ENCODE results near the gene OVCA2.
"Not testable (repeated sequence)": the region's sequence is repeated elsewhere in the genome, so short reads cannot be mapped to it uniquely, and the experiment has no call there.

OVCA2 gene

GRCh38 chr17:2013220-2013993, 28.4 kb upstream of the OVCA2 start:
- H3K27ac ChIP-seq; DNase-seq (ENCODE audit: low read depth, low spot score): not testable (repeated sequence)

DNA sequence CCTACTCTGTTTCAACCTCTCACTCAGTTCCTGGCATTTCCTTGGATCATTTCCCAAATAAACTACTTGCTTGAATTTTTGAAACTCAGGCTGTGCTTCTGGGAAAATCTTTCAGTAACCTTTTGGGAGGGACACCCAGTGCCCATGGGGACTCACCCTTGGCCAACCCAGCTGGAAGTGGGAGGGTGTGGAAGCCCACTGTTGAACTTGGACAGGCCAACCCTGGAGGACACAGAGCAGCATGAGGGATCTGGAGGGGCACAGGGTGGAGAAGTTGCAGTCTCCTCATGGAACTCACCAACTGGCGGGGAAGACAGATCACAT, 27.9 kb upstream of the OVCA2 start:
- DNase-seq (ENCODE audit: low read depth, low spot score), result no peak
- no peak overlapping the region for H3K27ac ChIP-seq

DNA sequence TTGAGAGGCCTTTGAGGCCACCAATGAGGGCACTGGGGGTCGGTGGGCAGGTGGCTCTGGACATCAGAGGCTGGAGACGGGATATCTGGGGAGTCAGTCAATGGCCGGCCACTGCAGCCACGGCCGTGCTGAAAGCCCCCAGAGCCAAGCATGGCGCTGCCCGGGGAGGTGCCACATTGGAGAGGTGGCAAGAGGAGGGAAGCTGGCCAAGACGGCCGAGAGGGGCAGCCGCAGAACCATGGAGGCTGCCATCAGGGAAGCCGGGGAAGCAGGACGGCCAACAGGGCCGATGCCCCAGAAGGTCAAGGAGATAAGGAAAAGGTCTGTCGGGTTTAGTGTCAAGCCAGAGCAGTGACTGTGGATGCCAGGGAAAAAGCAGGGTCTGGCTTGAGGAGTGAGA, 26.5 kb upstream of the OVCA2 start:
- DNase-seq (ENCODE audit: low read depth, low spot score), result no peak
- no peak overlapping the region for H3K27ac ChIP-seq

DNA sequence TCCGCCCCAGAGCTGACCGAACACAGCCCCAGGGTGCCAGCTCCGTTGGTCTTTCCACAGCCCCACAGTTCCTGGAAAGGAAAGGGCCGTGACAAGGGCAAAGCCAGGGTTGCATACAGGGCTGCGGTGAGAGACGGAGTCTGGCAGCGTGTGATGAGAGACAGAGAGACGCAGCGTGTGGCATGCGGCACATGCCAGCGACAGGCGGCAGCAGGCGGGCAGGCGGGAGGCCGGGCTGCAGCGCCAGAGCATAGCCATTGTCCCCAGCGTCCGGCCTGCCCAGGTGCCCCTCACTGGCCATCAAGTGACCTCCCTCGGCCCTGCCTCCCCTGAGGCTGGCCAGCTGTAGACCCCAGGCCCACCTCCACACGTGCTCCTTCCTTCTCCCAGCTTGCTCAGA, 25.3 kb upstream of the OVCA2 start:
- no peak overlapping the region for H3K27ac ChIP-seq
- no peak for DNase-seq (ENCODE audit: low read depth, low spot score)

DNA sequence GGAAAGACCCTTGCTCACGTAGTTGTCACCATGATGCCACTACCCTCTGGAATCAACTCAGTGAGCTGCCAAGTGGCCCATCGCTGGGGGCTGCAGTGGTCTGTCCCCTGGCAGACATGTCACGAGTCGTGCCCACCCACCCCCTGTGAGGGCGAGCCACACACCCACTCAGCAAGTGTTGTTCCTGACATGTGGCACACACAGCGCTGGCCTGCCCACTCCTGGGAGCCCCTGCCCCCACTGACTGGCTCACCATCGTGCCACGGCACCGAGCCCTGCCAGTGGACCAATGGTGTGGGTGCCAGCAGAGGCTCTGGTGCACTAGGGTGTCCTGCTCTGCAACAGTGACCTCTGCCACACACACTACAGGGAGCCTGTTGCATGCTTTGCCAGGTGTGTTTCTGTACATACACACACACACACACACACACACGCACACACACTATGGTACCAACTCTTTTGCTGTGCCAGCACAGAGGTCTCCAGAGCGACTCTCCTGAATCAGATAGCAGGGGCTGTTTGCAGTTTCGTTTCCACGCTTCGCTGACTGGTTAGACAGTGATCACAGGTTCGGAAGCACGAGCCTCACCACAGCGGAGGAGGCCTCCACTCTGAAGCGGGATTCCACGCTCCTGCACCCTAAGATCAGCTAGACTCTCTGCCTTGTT, 24.4 kb upstream of the OVCA2 start:
- DNase-seq (ENCODE audit: low read depth, low spot score), result no peak
- H3K27ac ChIP-seq, result no peak overlapping the region

GRCh38 chr17:2018716-2019510, 22.9 kb upstream of the OVCA2 start:
- no peak overlapping the region for H3K27ac ChIP-seq
- DNase-seq (ENCODE audit: low read depth, low spot score), result no peak

- no peak for DNase-seq (ENCODE audit: low read depth, low spot score)
- H3K27ac ChIP-seq, result no peak overlapping the region
These were observed 22.1 kb upstream of the OVCA2 start for GRCh38 chr17:2019723-2020122.

DNA sequence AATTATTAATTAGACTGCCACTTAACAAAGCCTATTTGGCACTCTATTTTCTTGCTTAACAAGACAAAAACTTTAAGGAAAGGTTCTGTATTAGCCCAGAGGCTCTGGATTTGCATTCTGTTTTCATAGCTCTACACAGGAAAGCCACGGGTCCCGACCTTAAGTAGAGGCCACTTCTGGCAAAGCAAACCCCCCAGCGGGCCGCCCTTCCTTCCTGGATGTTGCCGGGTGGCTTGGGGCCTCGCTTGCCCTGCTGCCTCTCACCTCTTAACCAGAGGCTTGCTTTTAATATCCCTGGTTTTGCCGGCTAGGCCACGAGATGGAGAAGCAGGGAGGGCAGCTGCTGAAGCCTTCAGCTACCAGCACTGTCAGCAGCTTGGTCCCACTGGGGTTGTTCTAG, 21.1 kb upstream of the OVCA2 start:
- no peak for DNase-seq (ENCODE audit: low read depth, low spot score)
- H3K27ac ChIP-seq, result no peak overlapping the region

GRCh38 chr17:2022647-2023240, 19.1 kb upstream of the OVCA2 start:
- no peak for DNase-seq (ENCODE audit: low read depth, low spot score)
- no peak overlapping the region for H3K27ac ChIP-seq

- H3K27ac ChIP-seq, result no peak overlapping the region
These were observed 18.6 kb upstream of the OVCA2 start for GRCh38 chr17:2023256-2023655.

GRCh38 chr17:2023692-2024571, 17.9 kb upstream of the OVCA2 start:
- no peak overlapping the region for H3K27ac ChIP-seq
- DNase-seq (ENCODE audit: low read depth, low spot score), result no peak

More at GRCh38 chr17:2023256-2023655, 18.6 kb upstream of the OVCA2 start:
- no peak for DNase-seq (ENCODE audit: low read depth, low spot score)

GRCh38 chr17:2024572-2025219, 17.1 kb upstream of the OVCA2 start:
- no peak overlapping the region for H3K27ac ChIP-seq
- no peak for DNase-seq (ENCODE audit: low read depth, low spot score)

GRCh38 chr17:2025220-2025621, 16.6 kb upstream of the OVCA2 start, which contains the start of gene RTN4RL1:
RTN4RL1 (minus strand) TSS chr17:2025334; CDS start chr17:2024865, 469 bp downstream.
- DNase-seq (ENCODE audit: low read depth, low spot score), result peak; percentile 53
- no peak within 1 kb of the TSS for H3K27ac ChIP-seq

DNA sequence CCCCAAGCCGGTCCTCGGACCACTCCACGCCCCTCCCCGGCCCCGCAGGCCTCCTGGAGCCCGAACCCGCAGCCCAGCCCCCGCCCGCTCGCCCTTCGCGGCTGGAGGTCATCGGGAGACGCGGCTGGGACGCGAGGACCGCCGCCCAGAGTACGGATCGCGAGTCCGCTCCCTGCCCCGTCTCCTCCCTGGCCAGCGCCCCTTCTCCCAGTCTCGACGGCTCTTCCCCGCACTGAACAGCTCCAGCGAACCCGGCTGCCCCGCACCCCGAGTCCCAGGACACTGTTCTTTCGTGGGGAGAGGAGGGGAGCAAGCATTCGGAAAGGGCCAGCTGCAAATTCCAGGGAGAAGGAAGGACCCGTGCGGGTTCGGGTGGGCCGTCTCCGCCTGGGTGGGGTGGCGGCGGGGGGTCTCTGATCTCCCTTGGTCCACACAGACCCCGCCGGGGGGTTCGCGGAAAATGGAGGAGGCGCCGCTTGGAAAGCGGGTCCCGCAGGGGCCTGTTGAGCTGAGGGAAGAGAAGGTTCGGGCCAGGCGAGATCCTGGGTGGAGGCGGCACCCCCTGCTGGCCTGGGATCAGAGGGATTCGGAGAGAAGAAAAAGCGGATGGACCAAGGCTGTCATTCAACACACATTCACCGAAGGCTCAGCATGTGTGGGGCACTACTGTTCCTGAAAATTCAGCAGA, 16.1 kb upstream of the OVCA2 start:
- no peak for DNase-seq (ENCODE audit: low read depth, low spot score)

GRCh38 chr17:2027528-2028233, 14.1 kb upstream of the OVCA2 start:
- no peak for DNase-seq (ENCODE audit: low read depth, low spot score)
- no peak overlapping the region for H3K27ac ChIP-seq

More for the DNA sequence above, 16.1 kb upstream of the OVCA2 start:
- no peak overlapping the region for H3K27ac ChIP-seq

- DNase-seq (ENCODE audit: low read depth, low spot score), result no peak
- H3K27ac ChIP-seq, result no peak overlapping the region
These were observed 13.6 kb upstream of the OVCA2 start for GRCh38 chr17:2028234-2028614.

GRCh38 chr17:2028737-2029136, 13.1 kb upstream of the OVCA2 start:
- no peak for DNase-seq (ENCODE audit: low read depth, low spot score)
- no peak overlapping the region for H3K27ac ChIP-seq

Data from epithelial cell of prostate (primary cell).